ENCODE results near the gene TIMP2.
"Not testable (repeated sequence)": the region's sequence is repeated elsewhere in the genome, so short reads cannot be mapped to it uniquely, and the experiment has no call there.

TIMP2 gene

DNA sequence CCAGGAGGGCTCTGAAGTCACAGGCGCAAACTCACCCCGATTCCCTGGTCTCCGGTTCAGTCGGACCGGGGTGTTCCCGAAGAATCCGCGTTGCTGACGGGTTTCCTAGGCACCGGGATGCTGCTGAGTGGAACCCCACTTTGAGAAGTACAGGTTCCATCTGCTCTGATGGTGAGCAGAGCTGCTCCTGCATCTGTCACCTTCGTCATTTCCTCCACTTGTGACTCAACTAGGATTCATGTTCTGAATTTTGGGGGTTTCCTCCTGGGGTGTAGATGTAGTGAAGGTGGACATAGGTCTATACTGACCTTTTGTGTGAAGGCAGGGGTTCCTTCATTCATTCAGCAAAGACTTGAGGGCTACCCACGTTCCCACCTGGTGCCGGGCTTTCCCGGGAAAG is 29.5 kb upstream of the TIMP2 start:
- DNase-seq = no peak

DNA sequence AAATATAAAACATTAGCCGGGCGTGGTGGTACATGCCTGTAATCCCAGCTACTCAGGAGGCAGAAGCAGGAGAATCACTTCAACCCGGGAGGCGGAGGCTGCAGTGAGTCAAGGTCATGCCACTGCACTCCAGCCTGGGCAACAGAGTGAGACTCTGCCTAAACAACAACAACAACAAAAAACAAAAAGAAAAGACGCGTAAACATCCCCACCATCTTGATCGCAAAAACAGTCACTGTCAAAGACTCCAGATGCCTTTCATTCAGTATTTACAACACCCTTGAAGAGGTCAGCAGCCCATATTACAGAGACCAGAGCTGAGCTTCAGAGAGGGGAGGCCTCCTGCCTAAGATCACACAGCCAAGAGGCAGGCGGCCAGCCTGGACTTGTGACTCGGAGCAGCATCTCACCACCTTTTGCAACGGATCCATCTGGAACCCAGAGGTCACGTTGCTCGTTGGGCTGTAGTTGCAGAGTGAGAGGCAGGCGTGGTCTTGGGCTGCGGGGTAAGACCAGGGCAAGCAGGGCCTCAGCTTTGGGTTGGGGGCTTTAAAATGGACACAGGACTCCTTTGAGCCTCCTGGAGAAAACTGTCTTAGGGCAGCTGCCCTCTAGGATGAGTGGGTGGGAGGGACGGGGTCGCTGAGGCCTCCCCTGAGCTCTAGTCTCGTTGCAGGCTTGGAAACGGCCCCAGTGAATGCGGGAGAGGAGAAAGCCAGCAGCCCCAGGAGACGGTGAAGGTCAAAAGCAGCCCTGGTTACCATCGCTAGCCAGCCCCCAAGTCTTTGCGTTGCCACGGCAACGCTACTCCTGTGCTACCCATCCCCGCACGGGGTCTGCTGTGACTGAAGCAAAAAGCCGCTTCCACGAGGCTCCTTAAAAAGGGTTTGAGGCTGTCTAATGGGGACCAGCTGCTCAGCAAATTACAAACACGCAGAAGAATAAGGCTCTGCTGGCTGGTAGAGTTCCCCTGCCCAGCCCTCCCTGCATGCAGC is 28.5 kb upstream of the TIMP2 start:
- no peak for DNase-seq

DNA sequence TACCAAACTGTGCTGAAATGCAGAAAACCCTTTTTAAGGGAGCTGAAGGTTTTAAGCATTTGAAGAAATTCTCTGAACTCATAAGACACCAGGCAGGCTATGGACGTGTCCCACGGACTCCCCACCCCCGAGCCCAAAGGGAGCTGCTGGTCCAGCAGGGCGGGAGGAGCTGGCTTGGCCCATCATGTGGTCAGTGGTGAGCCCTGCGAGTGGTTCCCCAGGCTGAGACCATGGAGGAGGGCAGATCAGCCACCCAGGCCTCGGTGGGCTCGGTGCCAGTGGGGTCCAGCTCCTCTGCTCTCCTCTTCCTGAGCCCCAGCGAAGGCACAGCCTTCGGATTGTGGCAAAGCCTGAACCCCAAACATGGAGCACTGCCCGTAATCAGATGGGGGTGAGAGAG is 27.5 kb upstream of the TIMP2 start:
- DNase-seq = no peak

DNA sequence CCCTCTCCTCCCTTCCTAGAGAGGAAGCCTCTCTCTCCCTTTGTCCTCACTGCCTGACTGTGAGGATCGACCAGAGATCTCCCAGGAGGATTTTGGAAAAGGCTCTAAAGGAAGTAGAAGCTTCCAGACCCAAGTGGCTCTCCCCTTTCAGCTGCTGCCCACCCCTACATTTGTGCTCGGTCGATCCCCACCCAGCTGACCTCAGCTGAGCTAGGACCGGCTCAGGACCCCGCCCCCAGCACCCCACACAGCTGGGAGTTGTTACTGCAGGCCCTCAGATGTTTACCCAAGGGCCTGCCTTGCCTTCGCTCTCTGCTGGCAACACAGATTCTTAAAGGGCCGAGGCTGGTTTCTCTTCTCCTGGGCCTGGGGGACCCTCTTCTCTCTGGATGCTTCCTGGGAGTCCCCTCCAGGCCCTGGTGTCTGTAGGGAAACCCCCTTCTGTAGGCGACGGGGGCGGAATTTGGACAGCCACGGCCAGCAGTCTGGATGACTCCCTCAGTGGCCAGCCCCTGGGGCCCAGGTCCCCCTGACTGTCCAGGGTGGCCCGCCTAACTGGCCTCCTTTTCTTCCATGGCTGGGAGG is 26.9 kb upstream of the TIMP2 start:
- DNase-seq = no peak

DNA sequence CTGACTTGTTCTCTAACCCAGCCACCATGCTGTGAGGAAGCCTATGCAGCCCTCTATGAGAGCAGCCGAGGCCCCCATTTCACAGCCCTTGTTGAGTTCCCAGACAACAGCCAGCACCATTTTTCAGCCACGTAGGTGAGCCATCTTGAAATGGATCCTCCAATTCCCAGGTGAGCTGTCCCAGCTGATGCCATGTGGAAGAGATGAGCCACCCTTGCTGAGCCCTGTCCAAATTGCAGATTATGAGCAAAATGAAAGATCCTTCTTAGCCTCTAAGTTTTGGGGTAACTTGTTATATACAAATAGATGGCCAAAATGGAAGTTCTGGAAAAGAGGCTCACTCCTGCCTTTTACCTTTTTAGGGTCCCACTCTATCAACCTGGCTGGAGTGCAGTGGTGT is 25.7 kb upstream of the TIMP2 start:
- DNase-seq = no peak

DNA sequence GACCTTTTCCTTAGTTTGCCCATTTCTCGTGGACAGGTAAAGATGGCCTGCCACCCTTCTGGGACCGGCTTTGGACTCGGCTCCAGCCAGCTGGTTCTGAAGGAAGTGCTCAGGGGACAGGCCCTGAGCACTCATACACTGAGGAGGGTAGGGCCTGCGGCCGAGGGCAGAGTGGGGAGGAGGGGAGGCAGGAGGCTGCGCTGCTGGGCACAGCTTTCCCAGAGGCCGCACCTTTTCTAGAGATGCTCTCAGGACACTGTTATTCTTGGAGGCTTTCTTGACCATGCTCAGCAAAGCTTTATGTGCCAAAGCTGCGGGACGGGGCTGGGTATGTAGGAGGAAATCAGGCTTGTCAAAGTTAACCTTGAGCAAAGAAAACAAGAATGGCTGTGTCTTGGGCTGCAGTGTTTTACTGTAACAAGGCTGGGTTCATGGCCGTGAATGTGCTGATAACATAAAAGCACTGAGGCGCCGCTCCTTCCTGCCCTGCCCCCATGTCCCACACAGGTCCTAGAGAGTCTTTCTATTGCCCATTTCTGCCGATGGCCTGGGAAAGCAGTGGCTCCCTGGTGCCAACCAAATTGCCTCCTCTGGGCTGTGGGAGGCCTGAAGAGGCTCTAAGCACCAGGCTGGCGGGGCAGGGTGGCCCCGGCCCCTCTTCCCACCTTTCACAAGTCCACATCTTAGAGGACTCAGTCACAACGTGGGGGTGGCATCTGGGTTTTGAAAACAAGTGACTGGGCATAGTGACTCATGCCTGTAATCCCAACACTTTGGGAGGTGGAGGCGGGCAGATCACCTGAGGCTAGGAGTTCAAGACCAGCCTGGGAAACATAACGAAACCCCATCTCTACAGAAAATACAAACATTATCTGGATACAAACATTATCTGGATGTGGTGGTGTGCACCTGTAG is 22.3 kb upstream of the TIMP2 start:
- no peak for DNase-seq

DNA sequence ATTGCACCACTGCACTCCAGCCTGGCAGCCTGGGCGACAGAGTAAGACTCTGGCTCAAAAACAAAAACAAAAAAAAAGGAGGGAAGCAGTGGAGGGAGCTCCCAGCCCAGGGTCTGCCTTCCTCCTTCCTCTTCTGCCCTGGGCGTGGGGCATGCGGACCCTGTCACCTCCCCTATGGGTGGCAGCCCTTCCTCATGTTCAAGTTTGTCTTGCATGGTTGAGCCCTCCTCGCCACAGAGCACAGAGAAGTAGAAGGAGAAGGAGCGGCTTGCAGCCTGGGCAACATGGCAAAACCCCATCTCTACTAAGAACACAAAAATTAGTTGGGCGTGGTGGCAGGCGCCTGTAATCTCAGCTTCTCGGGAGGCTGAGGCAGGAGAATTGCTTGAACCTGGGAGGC is 21.4 kb upstream of the TIMP2 start:
- DNase-seq = no peak

DNA sequence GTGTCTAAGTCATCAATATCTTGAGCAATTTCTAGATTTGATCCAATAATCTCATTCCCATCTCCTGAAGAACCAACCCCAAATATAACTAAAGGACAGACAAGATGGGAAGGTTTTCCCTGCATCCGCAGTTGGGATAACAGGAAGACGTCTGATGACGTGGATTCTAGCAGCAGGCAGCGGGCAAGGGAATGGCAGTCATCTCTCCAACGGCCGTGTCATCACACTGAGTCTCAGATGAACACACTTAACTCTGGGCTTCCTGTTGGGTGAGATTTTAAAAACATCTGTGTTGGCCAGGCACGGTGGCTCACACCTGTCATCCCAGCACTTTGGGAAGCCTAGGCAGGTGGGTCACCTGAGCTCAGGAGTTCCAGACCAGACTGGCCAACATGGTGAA is 20.9 kb upstream of the TIMP2 start:
- DNase-seq = no peak

DNA sequence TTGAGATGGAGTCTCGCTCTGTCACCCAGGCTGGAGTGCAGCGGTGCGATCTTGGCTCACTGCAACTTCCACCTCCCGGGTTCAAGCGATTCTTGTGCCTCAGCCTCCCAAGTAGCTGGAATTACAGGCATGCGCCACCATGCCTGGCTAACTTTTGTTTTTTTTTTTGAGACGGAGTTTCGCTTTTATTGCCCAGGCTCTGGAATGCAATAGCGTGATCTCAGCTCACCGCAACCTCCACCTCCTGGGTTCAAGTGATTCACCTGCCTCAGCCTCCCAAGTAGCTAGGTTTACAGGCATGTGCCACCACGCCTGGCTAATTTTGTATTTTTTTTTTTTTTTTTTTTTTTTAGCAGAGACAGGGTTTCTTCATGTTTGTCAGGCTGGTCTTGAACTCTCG is 20.3 kb upstream of the TIMP2 start:
- not testable (repeated sequence) for DNase-seq

DNA sequence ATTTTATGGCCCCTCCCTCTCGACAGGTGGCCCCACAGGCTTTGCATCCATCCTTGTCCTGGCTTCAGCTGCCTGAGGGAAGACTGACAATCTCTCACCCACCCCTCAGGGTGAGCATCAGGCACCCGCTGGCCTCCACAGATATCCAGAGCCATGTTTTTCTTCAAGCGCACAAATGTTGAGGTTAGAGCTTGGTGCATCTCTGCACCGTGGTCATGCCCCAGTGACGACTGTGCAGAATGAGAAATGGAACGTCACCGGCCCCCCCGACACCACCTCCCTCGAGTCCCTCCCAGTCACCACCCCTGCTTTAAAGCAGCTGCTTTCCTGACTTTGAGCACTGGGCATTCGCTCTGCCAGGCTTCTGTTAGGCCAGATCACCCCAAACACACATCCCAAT is 19.8 kb upstream of the TIMP2 start:
- no peak for DNase-seq

DNA sequence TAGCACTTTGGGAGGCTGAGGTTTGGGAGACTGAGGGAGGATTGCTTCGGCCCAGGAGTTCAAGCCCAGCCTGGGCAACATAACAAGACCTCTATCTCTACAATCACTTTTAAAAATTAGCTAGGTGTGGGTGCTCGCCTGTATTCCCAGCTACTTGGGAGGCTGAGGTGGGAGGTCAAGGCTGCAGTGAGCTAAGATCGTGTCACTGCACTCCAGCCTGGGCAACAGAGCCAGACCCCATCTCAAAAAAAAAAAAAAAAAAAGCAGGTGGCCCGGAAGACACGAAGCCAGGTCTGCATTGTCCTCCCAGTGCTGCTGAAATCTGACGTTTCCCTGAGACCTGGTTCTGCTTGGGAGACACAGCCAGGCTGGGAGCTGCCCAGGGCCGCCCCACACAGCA is 18.8 kb upstream of the TIMP2 start:
- no peak for DNase-seq

DNA sequence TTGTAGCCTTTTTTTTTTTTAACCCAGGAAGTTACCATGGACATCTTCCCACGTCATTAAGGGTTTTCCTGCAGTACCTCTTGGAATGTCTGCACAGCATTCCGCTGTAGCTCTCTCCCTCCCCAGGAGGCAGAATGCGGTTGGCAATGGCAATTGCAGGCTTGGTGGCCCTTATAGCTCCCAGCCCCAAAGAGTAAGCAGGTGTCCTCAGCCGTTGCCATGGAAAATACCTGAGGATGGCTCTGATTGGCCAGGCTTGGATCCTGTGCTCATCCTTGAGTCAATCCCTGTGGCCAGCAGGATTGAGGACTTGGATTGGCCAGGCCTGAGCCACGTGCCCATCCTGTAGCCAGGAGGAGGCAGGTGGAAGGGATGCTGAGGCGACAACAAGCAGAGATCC is 15.5 kb upstream of the TIMP2 start:
- DNase-seq = no peak

DNA sequence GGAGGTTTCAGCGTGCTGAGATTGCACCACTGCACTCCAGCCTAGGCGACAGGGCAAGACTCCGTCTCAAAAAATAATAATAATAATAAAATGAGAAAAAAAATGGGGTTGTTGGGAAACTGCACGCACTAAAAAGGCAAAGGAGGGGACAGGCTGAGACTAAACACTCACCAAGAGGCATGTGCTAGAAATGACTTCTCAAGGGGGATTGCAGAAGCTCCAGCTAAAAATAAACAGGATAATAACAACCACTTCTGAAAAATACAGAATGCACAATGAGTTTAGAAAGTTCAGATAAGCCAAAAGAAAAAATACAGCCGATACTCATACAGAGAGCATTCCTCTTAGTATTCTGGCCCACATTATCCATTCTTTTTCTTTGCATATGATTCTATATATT is 15.1 kb upstream of the TIMP2 start:
- DNase-seq = no peak

DNA sequence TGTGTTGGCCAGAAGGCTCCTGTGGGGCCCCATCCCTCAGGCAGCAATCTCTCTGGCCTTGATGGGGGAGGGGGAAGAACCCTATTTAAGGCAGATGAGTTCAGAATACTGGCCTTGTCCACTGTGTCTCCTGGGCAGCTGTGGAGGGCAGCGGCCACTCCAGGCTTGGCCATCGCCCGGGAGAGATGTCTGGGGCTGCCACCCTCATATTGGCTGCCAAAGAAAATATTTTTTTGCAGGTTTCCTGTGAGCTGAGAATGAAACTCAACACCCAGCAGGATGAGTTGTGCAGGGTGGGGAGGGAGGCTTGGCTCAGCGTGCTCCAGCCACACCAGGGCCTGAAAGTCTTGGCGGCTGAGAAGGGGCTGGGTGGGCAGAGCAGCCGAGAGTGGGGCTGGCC is 14.4 kb upstream of the TIMP2 start:
- DNase-seq = no peak

DNA sequence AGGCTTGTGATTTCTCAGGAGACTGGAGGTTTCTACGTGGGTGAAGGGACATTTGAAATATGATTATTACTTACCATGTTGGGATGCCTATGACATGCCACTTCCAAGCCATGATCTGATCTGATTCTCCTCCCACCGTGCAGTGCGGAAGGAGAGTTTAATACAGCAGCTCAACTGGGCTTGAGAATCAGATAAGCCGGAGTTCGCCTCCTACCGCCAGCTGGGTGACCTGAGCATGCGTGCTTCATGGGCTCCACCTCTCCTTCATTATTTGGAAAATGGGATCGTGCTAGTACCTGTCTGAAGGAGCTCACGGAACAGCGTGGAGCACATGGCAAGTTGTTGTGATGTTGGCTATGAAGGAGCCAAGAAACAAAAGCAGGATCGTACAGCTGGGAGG is 12.4 kb upstream of the TIMP2 start:
- DNase-seq = no peak

DNA sequence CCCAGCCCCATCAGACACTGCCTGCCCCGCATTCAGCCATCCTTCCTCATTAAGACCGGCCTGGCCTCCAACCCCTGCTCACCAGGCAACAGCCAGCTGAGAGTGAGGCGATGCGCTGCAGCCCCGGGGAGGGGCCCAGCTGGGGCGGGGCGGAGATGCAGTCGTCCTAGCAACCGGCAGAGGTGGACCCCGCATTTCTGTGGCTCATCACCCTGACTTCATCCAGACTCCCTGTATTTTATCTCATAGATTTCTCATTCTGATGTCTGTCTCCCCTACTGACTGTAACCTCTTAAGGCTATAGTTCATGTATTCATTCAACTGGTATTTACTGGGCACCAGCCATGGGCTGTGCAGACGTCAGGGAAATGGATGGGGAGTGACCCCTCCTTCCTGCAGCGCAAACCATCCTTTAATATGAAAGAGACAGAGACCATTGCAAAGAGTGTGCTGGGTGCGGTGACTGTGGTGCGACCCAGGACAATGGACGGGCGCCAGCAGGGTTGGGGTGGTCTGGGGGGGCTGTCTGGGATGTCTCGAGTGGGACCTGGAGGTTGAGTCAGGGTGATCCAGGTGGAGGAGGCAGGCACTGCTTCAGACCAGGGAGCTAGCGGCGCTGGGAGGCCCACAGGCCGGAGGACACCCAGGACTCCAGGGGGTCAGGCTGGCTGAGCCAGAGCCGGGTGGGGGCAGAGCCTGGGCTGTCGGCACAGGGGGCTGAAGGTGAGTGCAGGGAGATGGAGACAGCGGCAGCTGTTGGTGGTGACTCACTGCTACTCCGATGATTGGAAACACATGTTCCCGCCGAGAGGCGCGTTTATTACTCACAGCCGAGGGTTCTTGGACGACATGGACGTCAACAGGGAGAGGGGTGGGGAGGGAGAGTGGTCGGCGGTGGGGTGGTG is 10.5 kb upstream of the TIMP2 start:
- DNase-seq = peak; percentile 70

DNA sequence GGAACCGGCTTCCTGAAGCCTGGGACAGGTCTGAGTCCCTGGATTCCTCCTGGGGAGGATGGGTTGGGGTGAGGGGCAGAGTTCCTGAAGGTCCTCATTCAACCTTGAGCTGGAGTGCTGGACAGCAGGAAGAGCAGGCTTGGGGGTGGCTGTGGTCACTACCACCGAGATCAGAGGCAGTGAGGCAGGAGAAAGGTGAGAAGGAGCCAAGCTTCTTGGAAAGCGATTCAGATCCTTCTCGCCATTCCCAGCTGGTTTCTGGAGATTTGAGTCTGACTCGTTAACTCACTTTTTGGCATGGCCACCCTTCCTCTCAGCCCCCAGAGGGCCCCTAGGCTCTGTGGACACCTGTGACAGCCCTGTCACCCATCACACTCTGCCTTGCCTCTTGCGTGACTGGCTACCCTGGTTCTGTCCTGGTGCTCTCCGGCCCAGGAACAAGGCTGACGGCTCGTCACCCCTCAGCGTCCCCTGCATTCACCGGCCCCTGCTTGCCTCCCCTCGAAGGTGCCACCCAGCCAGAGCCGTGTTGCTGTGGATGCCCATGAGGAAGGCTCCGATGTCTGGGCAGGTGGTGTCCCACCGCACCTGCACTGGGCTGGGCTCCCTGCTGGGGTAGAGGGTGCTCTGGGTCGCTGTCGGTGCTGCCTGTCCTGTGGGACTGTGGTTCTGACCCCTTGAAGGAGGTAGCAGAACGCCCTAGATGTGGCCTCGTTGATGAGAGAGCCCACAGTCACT is 9.7 kb upstream of the TIMP2 start:
- no peak for DNase-seq

DNA sequence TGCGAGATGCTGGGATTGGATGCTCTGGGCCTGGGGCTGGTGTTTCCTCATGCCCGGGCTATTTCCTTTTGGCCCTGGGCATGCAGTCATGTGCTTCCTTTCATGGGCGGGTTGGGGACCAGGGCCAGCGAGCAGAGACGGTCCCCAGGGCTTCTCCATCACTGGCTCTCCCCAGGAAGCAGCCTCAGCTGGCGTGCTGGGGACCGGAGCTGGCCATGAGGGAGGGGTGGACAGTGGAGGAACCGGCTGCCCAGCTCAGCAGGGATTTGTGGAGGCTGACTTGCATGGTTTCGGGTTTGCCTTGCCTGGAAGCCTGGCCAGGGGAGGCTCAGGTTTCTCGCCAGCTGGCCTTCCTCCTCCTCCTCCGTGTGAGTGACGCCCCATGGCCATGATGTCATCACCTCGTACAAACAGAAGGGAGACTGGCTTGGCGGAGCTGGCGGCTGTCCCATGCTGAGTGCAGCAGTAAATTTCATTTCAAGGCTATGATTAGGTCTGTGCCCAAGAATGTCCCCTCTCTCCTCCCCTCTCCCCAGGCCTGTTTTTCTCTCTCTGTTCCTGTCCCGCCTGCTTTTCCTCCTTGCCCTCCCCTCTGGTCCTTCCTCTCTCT is 8.9 kb upstream of the TIMP2 start:
- peak; percentile 84 for DNase-seq

DNA sequence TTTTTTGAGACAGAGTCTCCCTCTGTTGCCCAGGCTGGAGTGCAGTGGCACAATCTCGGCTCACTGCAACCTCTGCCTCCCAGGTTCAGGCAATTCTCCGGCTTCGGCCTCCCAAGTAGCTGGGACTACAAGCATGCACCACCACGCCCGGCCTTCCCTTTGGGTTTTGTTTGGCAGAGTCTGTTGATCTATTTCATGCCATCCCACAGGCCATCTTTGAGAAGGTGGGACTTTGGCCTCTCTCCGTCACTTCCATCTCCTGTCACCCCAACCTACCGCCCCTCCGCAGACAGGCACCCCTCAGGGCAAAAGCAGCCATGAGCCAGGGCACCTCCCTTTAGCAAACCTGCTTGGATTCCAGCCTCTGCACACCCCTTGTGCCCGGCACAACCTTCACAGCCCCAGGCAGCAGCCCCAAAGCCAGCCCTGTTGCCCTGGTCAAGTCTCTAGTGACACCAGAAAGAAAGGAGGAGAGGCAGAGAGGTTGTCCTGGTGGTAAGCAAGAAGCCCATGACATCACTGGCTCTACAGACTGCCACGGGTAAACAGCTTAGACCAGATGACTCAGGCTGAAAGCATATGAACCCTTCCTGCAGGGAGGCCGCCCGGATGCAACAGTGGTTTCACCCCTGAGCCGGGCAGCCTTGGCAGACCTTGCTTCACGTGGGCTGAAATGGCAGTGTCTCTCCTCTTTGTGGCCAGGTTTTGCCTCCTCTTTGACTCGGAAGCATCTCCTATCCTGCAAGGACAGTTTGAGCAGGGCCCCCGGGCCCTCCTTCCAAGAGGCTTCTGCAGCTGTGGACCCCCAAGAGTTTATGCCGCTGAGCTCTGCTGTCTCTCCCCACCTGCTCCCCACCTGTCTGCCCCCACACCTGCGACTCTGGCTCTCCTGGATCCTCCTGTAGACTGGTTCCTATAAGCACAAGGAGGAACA is 8.1 kb upstream of the TIMP2 start:
- no peak for DNase-seq
